Progenitor cell of endocrine pancreas (in vitro differentiated cells): ENCODE measurements around the gene EFHD2. TPM values are rescaled to one million over a fixed set of nuclear protein-coding genes. Genes with fewer than 3 reads are reported as not detected.

Experiments
- DNase-seq: peaks from one replicate; pipeline ENCODE4 v3.0.0; 2021; ENCODE audit warnings: low spot score; ENCODE audit not compliant: unreplicated experiment
- H3K27ac Mint-ChIP-seq: 2 replicates; pipeline ENCODE4 v1.8.0; 2021; ENCODE audit warnings: mild to moderate bottlenecking, moderate library complexity, mixed read lengths
- H3K27me3 Mint-ChIP-seq: 2 replicates; pipeline ENCODE4 v1.8.0; 2021; ENCODE audit warnings: mixed read lengths
- H3K36me3 Mint-ChIP-seq: 2 replicates; pipeline ENCODE4 v1.8.0; 2022; ENCODE audit warnings: mixed read lengths; ENCODE audit not compliant: insufficient read depth
- H3K4me1 Mint-ChIP-seq: 2 replicates; pipeline ENCODE4 v1.8.0; 2021; ENCODE audit warnings: low read depth, mixed read lengths
- H3K4me3 Mint-ChIP-seq: 2 replicates; pipeline ENCODE4 v1.8.0; 2021; ENCODE audit warnings: low read depth, mild to moderate bottlenecking, moderate library complexity, mixed read lengths
- H3K9me3 Mint-ChIP-seq: 2 replicates; pipeline ENCODE4 v1.8.0; 2021; ENCODE audit warnings: low read depth, mixed read lengths
- total RNA-seq: library from RNA; stranded (reverse); gene quantifications from 2 replicates; pipeline ENCODE4 v1.2.1, GENCODE V29; 2021
- TF ChIP-seq, protein P1 (sequence below): fragments of 200-600 bp; sonication (generic); IDR thresholded peaks from one replicate; pipeline ENCODE4 v1.5.0; 2021; ENCODE audit warnings: antibody characterized with exemption, mild to moderate bottlenecking; ENCODE audit not compliant: unreplicated experiment

EFHD2 gene
- total RNA-seq, 1 donor from 2014 or later = 19.4 TPM

DNA sequence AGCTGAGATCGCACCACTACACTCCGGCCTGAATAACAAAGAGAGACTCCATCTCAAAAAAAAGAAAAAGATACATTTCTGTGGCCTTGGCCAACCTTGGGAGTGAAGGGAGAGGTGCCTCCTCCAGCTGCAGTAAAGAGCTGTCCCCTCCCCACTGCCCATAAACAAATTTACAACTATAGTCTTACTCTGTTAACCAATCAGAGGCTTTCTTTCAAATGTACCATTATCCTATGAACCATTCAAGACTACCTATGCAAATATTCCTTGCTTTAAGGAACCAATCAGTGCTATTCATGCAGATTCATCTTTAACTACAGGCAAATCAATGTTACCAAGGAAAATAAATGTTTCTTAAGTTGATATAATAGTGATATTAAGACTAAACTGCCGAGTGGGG is 67.2 kb downstream of the EFHD2 start:
- H3K4me1 Mint-ChIP-seq = no peaks in the 10 kb centered on the region
- H3K4me3 Mint-ChIP-seq = no peak overlapping the region
- no peaks in the 10 kb centered on the region for H3K9me3 Mint-ChIP-seq
- TF ChIP-seq, protein P1, sequence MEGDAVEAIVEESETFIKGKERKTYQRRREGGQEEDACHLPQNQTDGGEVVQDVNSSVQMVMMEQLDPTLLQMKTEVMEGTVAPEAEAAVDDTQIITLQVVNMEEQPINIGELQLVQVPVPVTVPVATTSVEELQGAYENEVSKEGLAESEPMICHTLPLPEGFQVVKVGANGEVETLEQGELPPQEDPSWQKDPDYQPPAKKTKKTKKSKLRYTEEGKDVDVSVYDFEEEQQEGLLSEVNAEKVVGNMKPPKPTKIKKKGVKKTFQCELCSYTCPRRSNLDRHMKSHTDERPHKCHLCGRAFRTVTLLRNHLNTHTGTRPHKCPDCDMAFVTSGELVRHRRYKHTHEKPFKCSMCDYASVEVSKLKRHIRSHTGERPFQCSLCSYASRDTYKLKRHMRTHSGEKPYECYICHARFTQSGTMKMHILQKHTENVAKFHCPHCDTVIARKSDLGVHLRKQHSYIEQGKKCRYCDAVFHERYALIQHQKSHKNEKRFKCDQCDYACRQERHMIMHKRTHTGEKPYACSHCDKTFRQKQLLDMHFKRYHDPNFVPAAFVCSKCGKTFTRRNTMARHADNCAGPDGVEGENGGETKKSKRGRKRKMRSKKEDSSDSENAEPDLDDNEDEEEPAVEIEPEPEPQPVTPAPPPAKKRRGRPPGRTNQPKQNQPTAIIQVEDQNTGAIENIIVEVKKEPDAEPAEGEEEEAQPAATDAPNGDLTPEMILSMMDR = no peak
- H3K27me3 Mint-ChIP-seq = no peaks in the 10 kb centered on the region
- no peak for DNase-seq
- H3K36me3 Mint-ChIP-seq = no peaks in the 10 kb centered on the region
- no peak overlapping the region for H3K27ac Mint-ChIP-seq

DNA sequence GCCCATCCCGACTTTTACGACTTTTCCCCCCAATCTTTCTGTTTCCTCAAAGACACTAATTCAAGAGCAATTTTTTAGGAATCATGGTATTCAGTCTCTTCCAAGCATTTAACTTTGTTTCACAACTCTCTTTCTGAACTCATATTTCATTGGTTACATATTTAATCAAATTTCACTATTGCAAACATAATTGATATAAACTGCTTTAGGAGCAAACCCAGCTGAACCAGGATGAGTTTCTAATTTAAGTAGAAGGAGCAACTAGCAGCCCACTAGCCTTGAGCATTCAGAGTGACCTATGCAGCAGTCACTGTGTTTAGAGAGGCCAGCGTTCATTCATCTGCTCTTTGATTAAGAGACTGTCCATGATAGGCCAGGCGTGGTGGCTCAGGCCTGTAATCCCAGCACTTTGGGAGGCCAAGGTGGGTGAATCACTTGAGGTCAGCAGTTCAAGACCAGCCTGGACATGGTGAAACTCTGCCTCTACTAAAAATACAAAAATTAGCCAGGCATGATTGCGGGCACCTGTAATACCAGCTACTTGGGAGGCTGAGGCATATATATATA is 68.0 kb downstream of the EFHD2 start:
- TF ChIP-seq, protein P1 = no peak
- no peaks in the 10 kb centered on the region for H3K9me3 Mint-ChIP-seq
- no peaks in the 10 kb centered on the region for H3K27me3 Mint-ChIP-seq
- no peaks in the 10 kb centered on the region for H3K4me1 Mint-ChIP-seq
- H3K36me3 Mint-ChIP-seq = no peaks in the 10 kb centered on the region
- no peak overlapping the region for H3K4me3 Mint-ChIP-seq
- no peak overlapping the region for H3K27ac Mint-ChIP-seq
- DNase-seq = no peak

Other genes starting within 250 kb of the EFHD2 start
- 5.0 and 5.3 TPM in 2 replicates for gene FHAD1, start 162.7 kb upstream of the EFHD2 start, total RNA-seq
- 0.57 and 0.87 TPM in 2 replicates for gene CTRC, start 28.6 kb downstream of the EFHD2 start, total RNA-seq
- not detected in 2 replicates for gene CELA2A, start 46.8 kb downstream of the EFHD2 start, total RNA-seq
- gene CELA2B, start 66.2 kb downstream of the EFHD2 start, total RNA-seq = not detected in 2 replicates
- gene CASP9, start 114.3 kb downstream of the EFHD2 start, total RNA-seq = 24.9 and 25.2 TPM in 2 replicates
- gene DNAJC16, start 117.0 kb downstream of the EFHD2 start, total RNA-seq = 34.9 and 37.7 TPM in 2 replicates
- 3.1 and 4.0 TPM in 2 replicates for gene AGMAT, start 175.2 kb downstream of the EFHD2 start, total RNA-seq
- gene DDI2, start 207.6 kb downstream of the EFHD2 start, total RNA-seq = 34.5 and 35.6 TPM in 2 replicates